NCI-H748 treated with DMSO at 0.1 percent for 48 hours (cell line): ENCODE measurements around the gene SMYD1.

Source experiments
- DNase-seq: peaks from one replicate; lab custom pipeline; 2025; lab: John Stamatoyannopoulos, UW

SMYD1 gene

DNA sequence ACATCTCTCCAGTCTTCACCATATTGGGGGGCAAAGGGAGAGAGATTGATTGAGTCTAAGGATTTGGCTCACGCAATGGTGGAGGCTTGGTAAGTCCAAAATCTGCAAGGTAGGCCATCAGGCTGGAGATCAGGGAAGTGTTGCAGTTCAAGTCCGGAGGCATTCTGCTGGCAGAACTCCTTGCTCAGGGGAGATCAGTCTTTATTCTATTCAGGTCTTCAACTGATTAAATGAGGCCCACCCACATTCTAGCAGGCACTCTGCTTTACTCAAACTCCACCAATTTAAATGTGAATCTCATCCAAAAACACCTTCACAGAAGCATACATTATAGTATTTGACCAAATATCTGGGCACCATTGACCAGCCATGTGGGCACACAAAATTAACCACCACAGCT lies 21.4 kb downstream of the SMYD1 start:
- DNase-seq: no peak

DNA sequence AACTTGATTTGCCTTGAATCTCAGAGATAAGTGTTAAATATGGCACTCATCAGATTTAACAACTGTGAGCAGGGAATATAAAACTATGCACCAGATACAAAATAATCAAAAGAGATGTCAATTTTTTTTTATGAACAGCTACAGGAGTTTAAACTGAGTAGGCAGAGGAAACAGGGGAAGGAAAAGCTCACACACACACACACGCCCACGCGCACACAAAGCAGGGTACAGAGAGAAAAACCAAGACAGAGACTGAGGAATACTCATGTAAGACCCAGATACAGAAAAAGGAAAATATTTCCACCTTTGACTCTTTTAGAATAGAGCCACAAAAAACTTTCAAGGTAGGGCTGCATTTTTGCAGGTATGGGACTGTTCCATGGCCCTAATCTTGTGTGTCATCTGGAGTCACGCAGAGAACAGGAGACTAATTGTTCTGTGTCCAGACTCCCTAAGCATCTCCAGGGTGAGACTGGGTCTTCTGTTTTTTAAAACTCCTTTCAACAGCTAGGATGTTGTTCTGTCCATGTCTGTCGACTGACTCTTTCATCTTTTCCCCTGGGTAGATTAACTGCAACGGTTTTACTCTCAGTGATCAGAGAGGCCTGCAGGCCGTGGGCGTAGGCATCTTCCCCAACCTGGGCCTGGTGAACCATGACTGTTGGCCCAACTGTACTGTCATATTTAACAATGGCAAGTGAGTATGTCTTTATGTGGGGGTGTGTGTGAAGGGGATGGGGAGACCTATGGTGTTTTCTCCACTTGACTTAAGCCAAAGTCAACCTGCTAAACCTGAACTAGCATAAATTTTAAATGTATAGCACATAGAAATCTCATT lies 23.0 kb downstream of the SMYD1 start:
- DNase-seq: no peak

DNA sequence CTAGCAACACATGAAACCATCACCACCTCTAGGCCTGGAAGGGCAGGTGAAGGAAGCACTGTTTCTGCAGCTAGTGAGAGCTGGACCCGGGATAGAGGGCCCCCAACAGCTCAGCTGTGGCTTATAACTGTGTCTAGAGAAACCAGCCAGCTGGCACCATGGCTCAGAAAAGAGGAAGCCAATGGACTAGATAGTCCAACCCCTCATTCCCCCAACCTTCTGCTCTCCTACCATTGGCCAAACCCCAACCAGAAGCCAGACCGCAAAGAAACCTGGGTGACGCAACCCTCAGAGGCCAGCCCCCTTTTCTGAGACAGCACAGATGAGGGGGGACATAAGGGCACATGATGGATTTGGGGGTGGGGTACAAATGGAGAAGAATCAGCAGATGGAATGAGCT lies 24.3 kb downstream of the SMYD1 start:
- DNase-seq: no peak

DNA sequence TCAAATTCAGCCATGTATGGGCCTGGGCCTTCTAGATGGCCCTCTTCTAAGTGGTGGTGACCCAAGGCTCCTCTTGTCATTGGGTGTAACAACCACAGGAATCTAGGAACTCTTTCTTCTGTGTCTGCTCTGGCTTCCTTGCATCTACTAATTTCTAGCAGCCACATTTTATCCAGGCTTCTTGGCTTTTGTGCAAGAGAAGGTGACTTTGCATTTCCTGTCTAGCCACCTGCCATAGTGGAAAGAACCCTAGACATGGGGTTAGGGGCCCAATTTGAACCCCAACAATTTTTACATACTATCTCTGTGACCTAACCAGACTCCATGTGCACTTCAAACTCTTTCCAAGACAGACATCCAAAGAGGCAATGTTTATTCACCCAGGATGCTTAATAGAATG lies 25.1 kb downstream of the SMYD1 start:
- no peak for DNase-seq

DNA sequence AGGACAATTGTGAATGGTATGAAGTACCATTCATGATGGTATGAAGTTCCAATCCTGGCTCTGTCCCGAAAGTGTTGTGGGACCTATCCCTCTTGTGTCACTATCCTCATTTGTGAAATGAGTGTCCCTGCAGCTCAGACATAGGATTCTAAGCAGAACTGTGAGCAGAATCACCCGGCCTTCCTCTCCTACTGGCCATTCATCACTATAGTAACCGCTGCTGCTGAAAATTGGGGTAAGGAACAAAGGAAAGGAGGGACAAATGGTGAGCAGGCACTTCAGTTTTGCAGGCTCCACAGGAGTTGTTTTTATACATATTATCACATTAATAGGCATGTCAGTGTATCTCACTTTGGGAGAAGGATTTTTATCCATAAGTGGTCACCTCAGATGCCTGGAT lies 27.4 kb downstream of the SMYD1 start:
- peak; percentile 18 for DNase-seq

DNA sequence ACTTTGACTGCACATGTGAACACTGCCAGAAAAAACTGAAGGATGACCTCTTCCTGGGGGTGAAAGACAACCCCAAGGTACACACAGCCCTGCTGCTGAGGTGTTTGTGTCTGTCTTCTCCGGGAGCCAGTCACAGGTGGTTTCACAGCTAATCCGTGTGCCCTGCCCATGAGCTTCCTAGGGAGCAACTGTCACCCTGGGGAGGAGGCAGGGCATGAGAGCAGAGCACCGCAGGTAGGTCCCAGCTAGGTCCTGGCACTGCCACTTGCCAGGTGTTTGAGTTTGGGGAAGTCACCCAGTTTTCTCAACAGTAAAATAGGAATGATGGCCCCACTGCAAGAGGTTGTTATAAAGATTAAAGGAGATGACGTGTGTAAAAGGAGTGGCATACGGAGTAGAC lies 29.1 kb downstream of the SMYD1 start:
- DNase-seq: no peak

DNA sequence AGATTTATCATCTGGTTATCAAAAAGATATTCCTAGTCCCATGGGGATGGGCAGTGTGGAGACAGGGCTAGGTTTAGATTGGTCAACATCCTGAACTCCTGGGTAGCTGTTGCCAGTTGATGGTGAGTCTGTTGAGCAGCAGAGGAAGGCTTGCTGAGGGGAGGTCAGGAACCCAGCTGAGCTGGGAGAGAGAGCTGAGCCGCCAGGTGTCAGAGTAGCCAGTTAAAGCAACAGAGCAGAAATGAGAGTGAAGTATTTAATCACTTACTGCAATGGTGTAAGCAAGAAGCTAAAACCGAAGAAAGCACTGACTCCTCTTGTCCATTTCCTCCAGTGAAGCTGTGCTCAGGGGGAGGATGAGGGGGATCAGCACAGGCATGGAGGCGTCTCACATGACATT lies 29.6 kb downstream of the SMYD1 start:
- no peak for DNase-seq

DNA sequence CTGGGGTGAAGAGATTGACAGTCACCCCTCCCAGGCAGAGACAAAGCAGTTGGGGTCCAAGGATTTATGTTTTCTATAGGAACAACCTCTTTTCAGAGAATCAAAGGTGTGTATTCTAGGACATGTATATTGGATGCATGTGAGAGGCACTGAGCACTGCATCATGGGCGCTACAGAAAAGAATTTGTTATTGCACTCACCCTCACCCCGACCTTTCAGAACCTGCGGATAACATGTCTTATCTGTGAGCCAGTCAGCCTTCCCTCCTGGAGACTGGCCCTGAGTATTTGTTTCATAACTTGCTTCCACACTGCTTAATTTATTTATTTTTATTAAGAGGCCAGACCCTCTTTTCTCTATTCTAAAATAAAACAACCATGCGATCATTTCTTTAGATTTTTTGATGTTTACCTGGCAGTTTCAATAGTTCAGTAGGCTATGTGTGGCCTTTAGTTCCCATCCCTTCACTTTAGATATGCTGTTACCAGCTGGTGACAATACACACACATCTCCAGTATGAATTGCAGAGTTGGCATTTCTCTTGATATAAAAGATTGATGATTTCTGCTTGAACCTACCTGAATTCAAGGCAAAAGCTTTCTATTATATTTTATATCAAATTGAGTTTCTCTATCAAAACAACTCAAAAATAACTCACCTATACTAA lies 30.4 kb downstream of the SMYD1 start:
- no peak for DNase-seq

DNA sequence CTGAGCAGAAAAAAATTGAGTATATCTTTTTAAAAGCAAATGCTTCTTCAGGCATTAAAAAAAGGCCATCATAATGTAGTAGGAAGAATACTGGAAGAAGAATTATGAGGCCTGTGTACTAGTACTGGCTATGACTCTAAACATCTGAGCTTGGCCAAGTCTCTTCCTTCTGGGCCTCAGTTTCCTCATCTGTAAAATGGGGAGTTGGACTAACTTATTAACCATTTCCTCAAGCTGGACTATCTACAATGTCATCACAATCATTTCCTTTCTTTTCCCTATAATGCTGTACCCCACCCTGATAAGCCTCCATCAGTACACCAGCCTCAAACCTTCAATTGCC lies 30.9 kb downstream of the SMYD1 start:
- no peak for DNase-seq

DNA sequence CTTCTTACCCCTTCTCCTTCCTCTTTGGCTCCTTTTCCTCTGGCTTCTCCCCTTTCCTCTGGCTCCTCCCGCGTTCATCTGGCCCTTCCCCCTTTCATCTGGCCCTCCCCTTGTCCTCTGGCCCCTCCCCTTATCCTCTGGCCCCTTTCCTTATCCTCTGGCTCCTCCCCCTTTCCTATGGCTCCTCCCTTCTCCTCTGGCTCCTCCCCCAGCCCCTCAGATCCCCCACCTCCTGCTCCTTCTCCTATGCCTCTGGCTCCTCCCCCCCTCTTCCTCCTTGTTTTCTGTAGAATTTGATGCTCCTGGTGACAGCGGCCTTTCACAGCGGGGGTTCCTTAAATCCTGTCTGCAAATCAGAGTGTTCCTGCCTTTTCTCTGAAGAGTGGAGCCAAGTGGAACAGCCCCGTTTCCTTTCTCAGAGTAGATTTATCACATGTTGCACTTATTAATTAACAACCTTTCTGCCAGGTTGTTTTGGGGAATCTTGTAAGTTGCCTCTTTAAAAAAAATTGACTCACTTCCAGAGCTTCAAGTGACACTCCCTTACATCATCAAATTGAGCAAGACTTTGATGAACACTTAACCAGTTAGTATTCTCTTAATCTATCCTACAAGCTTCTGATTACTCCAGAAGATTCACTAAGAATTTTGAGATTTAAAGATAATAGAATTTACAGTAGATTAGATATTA lies 32.3 kb downstream of the SMYD1 start:
- DNase-seq: no peak

DNA sequence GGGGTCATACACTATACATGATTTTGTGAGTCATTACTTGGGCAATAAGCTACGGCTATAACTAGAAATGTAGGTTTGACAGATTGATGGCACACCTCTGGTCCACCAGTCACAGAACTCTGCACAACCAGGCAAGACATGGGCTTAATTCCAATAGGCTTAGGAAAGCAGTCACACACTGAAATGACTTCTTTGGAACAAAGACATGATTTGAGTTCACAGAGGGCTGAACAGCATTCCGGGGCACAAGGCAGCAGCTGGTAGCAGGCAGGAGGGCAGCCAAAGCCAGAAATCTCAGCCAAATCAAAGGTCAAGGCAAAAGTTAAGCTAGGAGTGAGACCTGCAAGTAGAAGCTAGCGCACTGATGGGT lies 32.8 kb downstream of the SMYD1 start:
- no peak for DNase-seq

DNA sequence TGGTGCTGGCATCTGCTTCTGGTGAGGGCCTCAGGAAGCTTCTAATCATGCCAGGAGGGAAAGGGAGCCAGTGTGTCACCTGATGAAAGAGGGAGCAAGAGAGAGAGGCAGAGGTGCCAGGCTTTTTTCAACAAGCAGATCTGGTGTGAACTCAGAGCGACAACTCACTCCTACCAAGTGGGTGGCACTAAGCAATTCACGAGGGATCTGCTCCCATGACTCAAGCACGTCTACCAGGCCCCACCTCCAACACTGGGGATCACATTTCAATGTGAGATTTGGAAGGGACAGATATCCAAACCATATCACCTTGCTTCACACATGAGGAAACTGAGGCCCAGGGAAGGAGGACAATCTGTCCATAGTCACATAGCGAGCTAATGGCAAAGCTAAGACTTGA lies 41.2 kb downstream of the SMYD1 start:
- DNase-seq: no peak

DNA sequence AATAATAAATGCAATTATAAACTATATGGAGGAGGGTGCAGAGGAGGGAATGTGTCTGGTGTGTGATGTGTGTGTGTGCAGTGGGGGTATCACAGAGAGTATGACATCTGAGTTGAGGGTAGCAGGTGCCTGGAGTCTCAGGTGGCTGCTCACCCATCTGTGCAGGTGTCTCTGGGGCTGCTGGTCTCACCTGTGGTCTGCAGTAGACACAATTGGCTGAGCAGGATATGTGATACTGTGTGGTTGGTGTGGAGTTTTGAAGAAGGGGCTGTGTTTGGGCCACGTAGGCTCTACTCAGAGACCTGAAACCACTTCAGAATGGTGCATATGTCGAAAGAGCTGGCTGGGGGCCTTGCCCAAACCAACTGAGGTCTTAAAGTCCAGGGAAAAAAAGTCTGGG lies 43.2 kb downstream of the SMYD1 start:
- no peak for DNase-seq

DNA sequence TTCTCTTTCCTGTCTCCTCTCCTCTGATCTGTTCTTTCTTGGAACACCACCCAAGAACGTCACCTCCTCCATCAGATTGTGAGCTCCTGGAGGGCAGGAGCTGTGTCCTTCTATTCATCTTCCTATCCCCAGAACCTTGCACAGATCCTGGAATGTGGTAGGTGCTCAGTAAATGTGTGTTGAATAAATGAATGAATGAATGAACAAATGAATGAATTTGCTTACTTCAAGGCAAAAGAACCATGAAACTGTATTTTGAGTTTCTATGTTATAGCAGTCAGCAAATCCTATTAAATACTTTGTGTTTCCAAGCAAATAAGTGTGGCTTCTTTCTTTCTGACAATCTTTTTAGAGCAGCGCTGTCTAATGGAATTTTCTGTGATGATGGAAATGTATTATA lies 45.4 kb downstream of the SMYD1 start:
- DNase-seq: no peak

DNA sequence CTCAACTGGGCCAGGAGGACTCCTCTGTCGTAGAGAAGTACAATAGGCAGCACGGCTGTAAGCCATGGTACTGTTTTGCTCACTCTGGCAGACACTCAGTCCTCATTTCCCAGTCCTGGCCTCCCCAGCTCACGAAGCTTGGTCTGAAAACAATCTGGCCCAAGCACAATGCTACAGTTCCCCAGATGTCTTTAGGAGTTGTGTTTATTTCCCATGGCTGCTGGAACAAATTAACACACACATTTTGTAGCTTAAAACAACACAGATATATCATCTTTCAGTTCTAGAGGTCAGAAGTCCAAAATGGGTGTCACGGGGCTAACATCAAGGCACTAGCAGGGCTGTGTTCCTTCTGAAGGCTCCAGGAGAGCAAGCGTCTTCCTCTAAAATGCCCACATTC lies 47.3 kb downstream of the SMYD1 start:
- no peak for DNase-seq

DNA sequence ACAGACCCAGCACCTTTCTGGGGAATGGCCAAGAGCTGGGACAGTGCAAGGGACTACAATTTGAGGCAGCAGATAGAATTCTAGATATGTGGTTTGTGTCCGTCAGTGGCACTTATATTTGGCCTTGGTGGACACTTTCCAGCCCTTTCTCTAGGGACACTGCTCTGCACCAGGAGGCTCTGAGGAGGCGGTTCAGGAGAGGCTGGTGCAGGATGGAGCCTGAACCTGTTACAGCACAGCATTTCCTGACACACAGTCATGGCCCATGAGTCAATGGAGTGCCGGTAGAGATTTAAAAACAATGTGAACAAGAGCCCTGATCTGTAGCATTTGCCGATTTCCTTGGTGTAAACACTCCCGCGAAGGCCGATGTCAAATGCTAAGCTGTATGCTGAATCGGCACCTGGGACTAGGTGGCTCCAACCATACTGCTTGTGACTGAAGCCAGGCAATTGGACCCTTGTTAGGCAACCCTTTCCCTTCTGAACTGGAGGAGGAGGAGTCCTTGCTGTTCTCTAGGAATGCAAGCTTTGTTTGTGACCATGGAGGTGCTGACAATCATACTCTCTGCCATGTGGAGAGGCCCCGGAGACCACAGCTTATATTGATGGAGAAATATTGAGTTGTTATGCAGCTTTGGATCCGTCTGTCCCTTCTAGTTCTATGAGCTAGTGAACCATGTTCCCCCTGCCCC lies 48.3 kb downstream of the SMYD1 start:
- no peak for DNase-seq

DNA sequence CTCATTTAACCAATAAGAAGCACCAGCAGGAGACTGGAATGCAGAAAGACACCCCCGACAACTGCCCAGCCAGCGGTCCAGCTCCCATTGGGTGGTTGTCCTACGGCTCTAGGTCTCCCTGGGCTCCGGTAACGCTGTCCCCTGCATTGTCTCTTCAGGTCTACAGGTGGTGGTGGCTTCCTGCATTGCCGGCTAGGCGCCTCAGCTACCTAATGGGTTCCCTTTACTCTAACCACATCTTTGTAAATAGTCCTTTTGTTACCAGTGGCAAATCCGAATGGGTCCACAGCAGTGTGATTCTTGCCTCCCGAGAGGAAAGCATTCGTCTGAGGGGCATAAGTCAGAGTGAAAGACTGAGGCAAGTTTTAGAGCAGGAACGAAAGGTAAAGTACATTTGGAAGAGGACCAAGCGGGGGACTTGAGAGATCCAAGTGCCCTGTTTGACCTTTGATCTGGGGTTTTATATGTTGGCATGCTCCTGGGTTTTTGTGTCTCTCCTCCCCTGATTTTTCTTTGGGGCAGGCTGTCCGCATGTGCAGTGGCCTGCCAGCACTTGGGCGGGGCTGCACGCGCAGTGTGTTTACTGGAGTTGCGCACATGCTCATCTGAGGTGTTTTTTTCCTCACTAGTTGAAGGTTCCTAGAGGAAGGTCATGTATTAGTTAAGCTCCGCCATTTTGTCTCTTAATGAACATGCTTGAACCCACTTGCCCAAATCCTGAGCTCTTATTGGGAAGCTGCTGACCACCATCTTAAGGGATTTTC lies 49.2 kb downstream of the SMYD1 start:
- DNase-seq: no peak

DNA sequence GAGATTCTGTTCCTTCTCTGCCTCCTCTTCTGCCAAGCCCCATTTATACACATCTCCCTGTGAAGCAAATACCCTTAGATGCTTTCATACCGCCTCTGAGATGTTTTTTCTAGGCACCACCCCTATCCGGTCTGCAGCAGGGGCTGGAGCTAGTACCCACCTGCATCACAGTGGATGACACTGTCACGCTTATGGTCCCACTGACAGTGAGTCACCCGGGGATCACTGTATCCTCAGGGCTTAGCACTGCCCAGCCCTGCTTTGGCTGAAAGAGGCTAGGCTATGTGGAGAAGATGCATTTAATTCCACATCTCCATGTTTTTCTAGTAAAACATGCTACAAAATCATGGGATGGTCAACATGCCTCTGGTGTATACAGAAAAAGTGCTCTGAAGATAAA lies 50.3 kb downstream of the SMYD1 start:
- no peak for DNase-seq

DNA sequence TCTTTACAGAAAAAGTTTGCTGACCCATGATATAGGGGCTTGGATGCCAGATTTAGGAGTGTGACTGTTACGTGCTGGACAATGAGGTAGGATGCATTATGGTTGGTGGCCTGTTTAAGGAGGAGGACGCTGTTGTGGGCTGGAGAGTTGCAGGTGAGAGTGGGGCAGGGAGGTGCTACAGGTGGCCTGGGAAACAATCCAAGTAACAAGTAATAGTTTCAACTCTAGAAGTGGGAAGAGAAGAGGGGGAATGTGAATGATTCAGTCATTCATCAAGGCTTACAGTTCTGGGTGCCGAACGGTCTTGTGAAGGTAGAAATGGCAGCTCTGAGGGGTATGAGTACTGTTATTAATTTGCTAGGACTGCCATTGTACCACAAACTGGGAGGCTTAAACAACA lies 54.1 kb downstream of the SMYD1 start:
- DNase-seq: no peak

DNA sequence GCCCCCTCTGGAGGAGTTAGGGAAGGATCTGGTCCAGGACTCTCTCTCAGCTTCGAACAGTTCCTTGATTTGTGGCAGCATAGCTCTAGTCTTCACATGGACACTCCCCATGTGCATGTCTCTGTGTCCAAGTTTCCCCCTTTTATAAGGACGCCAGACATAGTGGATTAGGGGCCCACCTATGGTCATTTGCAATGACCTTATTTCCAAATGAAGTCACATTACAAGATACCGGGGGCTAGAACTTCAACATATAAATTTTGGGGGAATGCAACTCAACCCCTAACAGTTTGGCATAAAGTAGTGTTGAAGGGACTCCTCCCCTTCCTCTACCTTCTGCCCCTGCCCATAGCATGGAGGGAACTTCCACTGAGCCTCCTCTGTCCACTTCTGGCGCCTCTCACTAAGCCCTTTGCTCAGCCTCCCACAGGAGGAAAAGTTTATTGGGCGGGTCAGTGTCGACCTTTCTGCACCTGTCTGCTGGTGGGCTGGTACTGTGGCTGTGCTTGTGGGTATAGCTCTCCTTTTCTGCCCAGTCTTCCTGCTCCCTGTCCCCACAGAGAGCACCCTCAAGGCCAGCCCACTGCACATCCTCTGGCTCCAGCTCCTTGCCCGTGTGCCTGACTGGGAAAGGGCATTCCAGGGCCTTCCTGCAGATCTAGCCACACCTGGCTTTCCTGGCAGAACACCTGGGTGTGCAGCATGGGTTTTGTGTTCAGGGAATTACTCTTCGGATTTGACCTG lies 54.7 kb downstream of the SMYD1 start:
- DNase-seq: no peak
